ENCODE results near the gene MRPS5. TPM values are rescaled to one million over a fixed set of nuclear protein-coding genes. Genes with fewer than 3 reads are reported as not detected.

The MRPS5 gene
- total and polyA plus RNA-seq, 2 donors (not counting 1 experiment from before 2014, with no cell fraction given) = 46.3 to 48.0 TPM

GRCh38 chr2:95058466-95058988 lies 63.1 kb downstream of the MRPS5 start:
- Mint-ChIP-seq H3K27ac (no peak overlapping the region), H3K9me3 (ENCODE audit: insufficient read depth) (no peaks in the 10 kb centered on the region), H3K4me3 (no peak overlapping the region), H3K4me1 (peaks cover 5% of the 10 kb centered on the region), H3K27me3 (peaks cover 9% of the 10 kb centered on the region)
- ATAC-seq (ENCODE audit: low read depth) = no peak
- Histone ChIP-seq H3K27me3 (replicated peaks in 1 of 4; ENCODE audit: control extremely low read depth in 1 of 4, control insufficient read depth in 3 of 4, insufficient read depth in 4 of 4, low read length in 3 of 4) (no peaks in the 10 kb centered on the region), H3K4me2 (replicated peaks; ENCODE audit: low read depth, low read length, poor library complexity, severe bottlenecking) (no peak overlapping the region), H3K79me2 (ENCODE audit: control insufficient read depth, insufficient read depth, low read length) (no peaks in the 10 kb centered on the region), H2AFZ (ENCODE audit: insufficient read depth, low read depth, low read length, poor library complexity, severe bottlenecking) (no peak overlapping the region), H3K4me1 (ENCODE audit: control insufficient read depth in 2 of 2, insufficient read depth in 2 of 2, low read length in 2 of 2) (peaks cover 0 to 4% of the 10 kb centered on the region in 2 donors), H4K20me1 (ENCODE audit: control insufficient read depth, insufficient read depth, low read length, poor library complexity, severe bottlenecking) (no peaks in the 10 kb centered on the region), H3K4me3 (ENCODE audit: control extremely low read depth in 1 of 5, extremely low read depth in 1 of 5, insufficient read depth in 1 of 5, low read depth in 2 of 5, low read length in 4 of 5) (no peak overlapping the region), H3K36me3 (replicated peaks in 1 of 2; ENCODE audit: control extremely low read depth in 1 of 2, control insufficient read depth in 1 of 2, extremely low read depth in 1 of 2, insufficient read depth in 2 of 2, low read length in 1 of 2) (no peaks in the 10 kb centered on the region), H3K9ac (ENCODE audit: low read length) (no peak overlapping the region), H3K27ac (ENCODE audit: low read length in 2 of 2) (no peak overlapping the region), H3K9me3 (ENCODE audit: control extremely low read depth in 1 of 3, control insufficient read depth in 2 of 3, insufficient read depth in 1 of 3, low read length in 2 of 3) (no peaks in the 10 kb centered on the region)
- DNase-seq = no peak
- CTCF ChIA-PET = no interaction called here
- 89% methylated on average over 7 of the region's 9 CpGs for WGBS (ENCODE audit: insufficient coverage)
- intact Hi-C loops (cut with micrococcal nuclease) = no loop called here
- TF ChIP-seq CTCF (IDR thresholded peaks at IDR 0.05) (no peak), EZH2 (IDR thresholded peaks at IDR 0.05; ENCODE audit: borderline replicate concordance, insufficient read depth, low read depth, low read length, poor library complexity, severe bottlenecking) (no peak)
- POLR2A ChIA-PET = no interaction called here

- TF ChIP-seq EZH2 (IDR thresholded peaks at IDR 0.05; ENCODE audit: borderline replicate concordance, insufficient read depth, low read depth, low read length, poor library complexity, severe bottlenecking) = no peak
- no peak for TF ChIP-seq CTCF (IDR thresholded peaks at IDR 0.05)
- no peak overlapping the region for H3K4me3 ChIP-seq (ENCODE audit: control extremely low read depth in 1 of 5, extremely low read depth in 1 of 5, insufficient read depth in 1 of 5, low read depth in 2 of 5, low read length in 4 of 5)
- H3K9me3 ChIP-seq (ENCODE audit: control extremely low read depth in 1 of 3, control insufficient read depth in 2 of 3, insufficient read depth in 1 of 3, low read length in 2 of 3) = no peaks in the 10 kb centered on the region
- H3K79me2 ChIP-seq (ENCODE audit: control insufficient read depth, insufficient read depth, low read length) = no peaks in the 10 kb centered on the region
- peaks cover 0 to under 1% of the 10 kb centered on the region in 2 donors for H3K4me1 ChIP-seq (ENCODE audit: control insufficient read depth in 2 of 2, insufficient read depth in 2 of 2, low read length in 2 of 2)
- H3K9me3 Mint-ChIP-seq (ENCODE audit: insufficient read depth) = no peaks in the 10 kb centered on the region
- WGBS (ENCODE audit: insufficient coverage) = 88% methylated on average over 27 of the region's 28 CpGs
- POLR2A ChIA-PET = no interaction called here
- H3K9ac ChIP-seq (ENCODE audit: low read length) = no peak overlapping the region
- no peak overlapping the region for H3K27ac Mint-ChIP-seq
- H3K27me3 ChIP-seq (replicated peaks in 1 of 4; ENCODE audit: control extremely low read depth in 1 of 4, control insufficient read depth in 3 of 4, insufficient read depth in 4 of 4, low read length in 3 of 4) = no peaks in the 10 kb centered on the region
- no peak for ATAC-seq (ENCODE audit: low read depth)
- no peak overlapping the region for H3K4me2 ChIP-seq (replicated peaks; ENCODE audit: low read depth, low read length, poor library complexity, severe bottlenecking)
- H2AFZ ChIP-seq (ENCODE audit: insufficient read depth, low read depth, low read length, poor library complexity, severe bottlenecking) = no peak overlapping the region
- H3K4me3 Mint-ChIP-seq = no peak overlapping the region
- DNase-seq = no peak
- H3K27me3 Mint-ChIP-seq = peaks cover 9% of the 10 kb centered on the region
- CTCF ChIA-PET = no interaction called here
- H3K27ac ChIP-seq (ENCODE audit: low read length in 2 of 2) = no peak overlapping the region
- H4K20me1 ChIP-seq (ENCODE audit: control insufficient read depth, insufficient read depth, low read length, poor library complexity, severe bottlenecking) = no peaks in the 10 kb centered on the region
- H3K36me3 ChIP-seq (replicated peaks in 1 of 2; ENCODE audit: control extremely low read depth in 1 of 2, control insufficient read depth in 1 of 2, extremely low read depth in 1 of 2, insufficient read depth in 2 of 2, low read length in 1 of 2) = no peaks in the 10 kb centered on the region
- intact Hi-C loops (cut with micrococcal nuclease) = no loop called here
- no peaks in the 10 kb centered on the region for H3K4me1 Mint-ChIP-seq
These were observed 63.9 kb downstream of the MRPS5 start for GRCh38 chr2:95057535-95058370.

All from B cell (primary cell).